HCT116 (cell line): ENCODE measurements around the gene SEH1L.

ENCODE experiments used
- CTCF ChIP-seq, 3 experiments: fragments of 200-600 bp in 1 of 3; sonication (generic) in 1 of 3; IDR thresholded peaks in 2 of 3; conservative IDR thresholded peaks in 1 of 3; 2 replicates each; pipeline ENCODE4 v1.5.1; 2012 to 2017; ENCODE audit warnings: low read depth in 2 of 3, low read length in 2 of 3, antibody characterized with exemption in 1 of 3, borderline replicate concordance in 1 of 3, control low read depth in 1 of 3, mild to moderate bottlenecking in 1 of 3, mixed read lengths in 1 of 3, mixed run types in 1 of 3, moderate library complexity in 1 of 3; ENCODE audit not compliant: insufficient read depth in 1 of 3
- EZH2 ChIP-seq: fragments of 200-600 bp; sonication (generic); IDR thresholded peaks from 2 replicates; pipeline ENCODE4 v1.6.1; 2017; ENCODE audit warnings: antibody characterized with exemption, mixed run types
- MAX ChIP-seq: IDR thresholded peaks from 2 replicates; pipeline ENCODE4 v1.6.1; 2012
- POLR2A ChIP-seq: IDR thresholded peaks from 2 replicates; pipeline ENCODE4 v1.7.0; 2011; ENCODE audit warnings: borderline replicate concordance; ENCODE audit not compliant: insufficient read depth, insufficient read length; ENCODE audit errors: extremely low read depth
- POLR2AphosphoS5 ChIP-seq: IDR thresholded peaks from 2 replicates; pipeline ENCODE4 v1.6.1; 2011; ENCODE audit warnings: mild to moderate bottlenecking, low read depth, low read length, moderate library complexity
- REST ChIP-seq: IDR thresholded peaks from 2 replicates; pipeline ENCODE4 v1.6.1; 2012; ENCODE audit warnings: low read depth
- SIN3A ChIP-seq: IDR thresholded peaks from 2 replicates; pipeline ENCODE4 v1.6.1; 2012; ENCODE audit warnings: low read depth
- TCF7L2 ChIP-seq: IDR thresholded peaks from 2 replicates; pipeline ENCODE4 v1.7.0; 2011; ENCODE audit warnings: borderline replicate concordance, inconsistent platforms; ENCODE audit not compliant: insufficient read depth, insufficient read length; ENCODE audit errors: extremely low read depth
- YY1 ChIP-seq: IDR thresholded peaks from 2 replicates; pipeline ENCODE4 v1.6.1; 2011; ENCODE audit warnings: low read length, low read depth, moderate library complexity, mild to moderate bottlenecking; ENCODE audit not compliant: insufficient replicate concordance; ENCODE audit errors: extremely low read depth
- ZBTB33 ChIP-seq: IDR thresholded peaks from 2 replicates; pipeline ENCODE4 v1.6.1; 2011; ENCODE audit warnings: mild to moderate bottlenecking, low read length, moderate library complexity; ENCODE audit not compliant: insufficient replicate concordance; ENCODE audit errors: extremely low read depth

- TF ChIP-seq REST (no peak), POLR2AphosphoS5 (no peak), ZBTB33 (no peak), POLR2A (no peak), CTCF (IDR thresholded peaks at IDR 0.05 in 2 of 3, conservative IDR thresholded peaks at IDR 0.05 in 1 of 3; ENCODE audit: borderline replicate concordance in 1 of 3, insufficient read depth in 1 of 3, low read depth in 2 of 3, low read length in 2 of 3) (no peak), SIN3A (no peak), MAX (no peak), EZH2 (no peak), TCF7L2 (no peak), YY1 (no peak)
Observed at GRCh38 chr18:12998332-12999060, 50.7 kb downstream of the SEH1L start.
